ENCODE results near the gene OXTR. TPM values are rescaled to one million over a fixed set of nuclear protein-coding genes. Genes with fewer than 3 reads are reported as not detected.

Gene OXTR
- total and polyA plus RNA-seq, 3 donors from 2014 or later = 0.58 to 4.2 (median 1.8) TPM

GRCh38 chr3:8752832-8753231 lies 16.6 kb downstream of the OXTR start:
- Histone ChIP-seq H3K4me1 (no peaks in the 10 kb centered on the region), H3K36me3 (ENCODE audit: low read depth, missing control alignments) (no peaks in the 10 kb centered on the region), H3K4me3 (no peak overlapping the region), H3K9me3 (no peaks in the 10 kb centered on the region), H3K27ac (no peak overlapping the region), H3K27me3 (no peaks in the 10 kb centered on the region)
- TF ChIP-seq, protein P1, sequence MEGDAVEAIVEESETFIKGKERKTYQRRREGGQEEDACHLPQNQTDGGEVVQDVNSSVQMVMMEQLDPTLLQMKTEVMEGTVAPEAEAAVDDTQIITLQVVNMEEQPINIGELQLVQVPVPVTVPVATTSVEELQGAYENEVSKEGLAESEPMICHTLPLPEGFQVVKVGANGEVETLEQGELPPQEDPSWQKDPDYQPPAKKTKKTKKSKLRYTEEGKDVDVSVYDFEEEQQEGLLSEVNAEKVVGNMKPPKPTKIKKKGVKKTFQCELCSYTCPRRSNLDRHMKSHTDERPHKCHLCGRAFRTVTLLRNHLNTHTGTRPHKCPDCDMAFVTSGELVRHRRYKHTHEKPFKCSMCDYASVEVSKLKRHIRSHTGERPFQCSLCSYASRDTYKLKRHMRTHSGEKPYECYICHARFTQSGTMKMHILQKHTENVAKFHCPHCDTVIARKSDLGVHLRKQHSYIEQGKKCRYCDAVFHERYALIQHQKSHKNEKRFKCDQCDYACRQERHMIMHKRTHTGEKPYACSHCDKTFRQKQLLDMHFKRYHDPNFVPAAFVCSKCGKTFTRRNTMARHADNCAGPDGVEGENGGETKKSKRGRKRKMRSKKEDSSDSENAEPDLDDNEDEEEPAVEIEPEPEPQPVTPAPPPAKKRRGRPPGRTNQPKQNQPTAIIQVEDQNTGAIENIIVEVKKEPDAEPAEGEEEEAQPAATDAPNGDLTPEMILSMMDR (IDR thresholded peaks at IDR 0.05) = no peak
- TF ChIP-seq POLR2A (IDR thresholded peaks at IDR 0.05) = no peak
- WGBS, 2 donors = 89 to 93% methylated on average over 14 of the region's 14 CpGs
- DNase-seq = no peak
- intact Hi-C loops (cut with DNase I; ENCODE audit: low total_unique reads) = no loop called here

GRCh38 chr3:8749316-8749715 lies 20.1 kb downstream of the OXTR start:
- TF ChIP-seq, protein P1 (IDR thresholded peaks at IDR 0.05) = no peak
- no peak for TF ChIP-seq POLR2A (IDR thresholded peaks at IDR 0.05)
- intact Hi-C loops (cut with DNase I; ENCODE audit: low total_unique reads) = no loop called here
- WGBS, 2 donors = 83 to 90% methylated on average over 1 to 3 of the region's 3 CpGs

GRCh38 chr3:8746780-8747345 lies 22.6 kb downstream of the OXTR start:
- intact Hi-C loops (cut with DNase I; ENCODE audit: low total_unique reads) = no loop called here
- no peaks in the 10 kb centered on the region for H3K9me3 ChIP-seq
- H3K4me3 ChIP-seq = no peak overlapping the region
- TF ChIP-seq POLR2A (IDR thresholded peaks at IDR 0.05) = no peak
- TF ChIP-seq, protein P1 (IDR thresholded peaks at IDR 0.05) = no peak
- DNase-seq = no peak
- no peaks in the 10 kb centered on the region for H3K27me3 ChIP-seq
- H3K4me1 ChIP-seq = peaks cover under 1% of the 10 kb centered on the region
- 54 to 57% methylated on average over 7 of the region's 7 CpGs for WGBS, 2 donors
- H3K36me3 ChIP-seq (ENCODE audit: low read depth, missing control alignments) = no peaks in the 10 kb centered on the region
- H3K27ac ChIP-seq = no peak overlapping the region

More at GRCh38 chr3:8749316-8749715, 20.1 kb downstream of the OXTR start:
- Histone ChIP-seq H3K4me3 (no peak overlapping the region), H3K9me3 (no peaks in the 10 kb centered on the region), H3K4me1 (no peaks in the 10 kb centered on the region), H3K36me3 (ENCODE audit: low read depth, missing control alignments) (no peaks in the 10 kb centered on the region), H3K27me3 (no peaks in the 10 kb centered on the region), H3K27ac (no peak overlapping the region)
- no peak for DNase-seq

DNA sequence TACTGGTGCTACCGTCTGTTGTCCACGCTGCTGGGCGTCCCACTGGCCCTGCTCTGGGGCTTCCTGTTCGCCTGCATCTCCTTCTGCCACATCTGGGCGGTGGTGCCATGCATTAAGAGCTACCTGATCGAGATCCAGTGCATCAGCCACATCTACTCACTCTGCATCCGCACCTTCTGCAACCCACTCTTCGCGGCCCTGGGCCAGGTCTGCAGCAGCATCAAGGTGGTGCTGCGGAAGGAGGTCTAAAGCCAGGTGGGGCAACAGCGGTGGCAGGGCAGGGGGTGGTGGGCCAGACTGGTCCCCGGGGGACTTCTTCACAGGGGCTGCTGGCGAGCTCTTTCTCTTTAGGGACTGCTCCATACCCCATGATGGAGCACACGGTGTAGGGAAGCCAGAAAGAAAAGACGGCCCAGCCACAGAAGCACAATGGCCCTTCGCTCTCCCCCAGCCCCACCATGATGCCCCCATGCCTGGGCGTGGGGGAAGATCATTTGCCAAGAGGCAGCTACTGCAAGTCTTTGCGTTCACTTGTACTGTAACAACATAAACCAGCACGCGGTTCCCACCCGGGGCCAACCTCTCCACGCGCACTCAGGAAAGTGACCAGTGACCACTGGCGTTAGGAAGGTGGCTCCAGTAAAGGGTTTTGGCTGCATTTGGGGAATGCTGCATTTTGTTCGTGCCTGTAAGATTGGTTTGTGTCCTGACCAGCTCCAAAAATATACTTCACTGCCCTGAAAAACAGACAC lies 23.6 kb downstream of the OXTR start:
- Histone ChIP-seq H3K4me3 (no peak overlapping the region), H3K27me3 (no peaks in the 10 kb centered on the region), H3K27ac (no peak overlapping the region), H3K9me3 (no peaks in the 10 kb centered on the region), H3K36me3 (ENCODE audit: low read depth, missing control alignments) (no peaks in the 10 kb centered on the region), H3K4me1 (peaks cover 6% of the 10 kb centered on the region)
- DNase-seq = no peak
- TF ChIP-seq POLR2A (IDR thresholded peaks at IDR 0.05) = no peak
- TF ChIP-seq, protein P1 (IDR thresholded peaks at IDR 0.05) = no peak
- intact Hi-C loops (cut with DNase I; ENCODE audit: low total_unique reads) = no loop called here
- 97% methylated on average over 23 to 25 of the region's 25 CpGs for WGBS, 2 donors

All from testis (tissue), 3 donors.